ENCODE results near the gene DYNC2H1.

- no peak for TF ChIP-seq CTCF (IDR thresholded peaks at IDR 0.05)
- no peak for TF ChIP-seq POLR2A (IDR thresholded peaks at IDR 0.05)
These were observed 101.3 kb downstream of the DYNC2H1 start for GRCh38 chr11:103210543-103210942.
